CD4-positive, alpha-beta T cell treated with Interleukin-21 for 1 hour (primary cell): ENCODE data around the gene IFIT1B.
"Not testable (repeated sequence)": the region's sequence is repeated elsewhere in the genome, so short reads cannot be mapped to it uniquely, and the experiment has no call there.

Experiments
- DNase-seq: peaks from one replicate; pipeline ENCODE4 v3.0.0-alpha.2; 2020

IFIT1B gene

DNA sequence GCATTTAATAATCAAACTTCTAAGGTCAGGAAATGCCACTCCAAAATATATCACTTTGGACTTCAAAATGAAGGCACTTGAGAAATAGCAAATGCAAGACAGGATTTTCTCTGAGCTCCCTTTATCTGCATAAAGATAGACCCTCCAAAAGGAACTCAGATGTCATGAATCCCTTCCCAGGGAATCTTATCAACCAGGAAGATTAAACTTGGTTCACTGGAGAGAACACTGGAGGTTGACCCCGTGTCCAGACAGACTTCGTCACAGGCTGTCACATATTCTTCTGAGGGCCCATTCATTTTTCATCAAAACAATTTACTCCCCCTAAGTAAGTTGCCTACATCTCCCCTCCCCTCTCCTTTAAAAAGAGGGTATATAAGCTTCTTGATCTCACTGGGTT, 28.9 kb upstream of the IFIT1B start:
- DNase-seq = no peak

DNA sequence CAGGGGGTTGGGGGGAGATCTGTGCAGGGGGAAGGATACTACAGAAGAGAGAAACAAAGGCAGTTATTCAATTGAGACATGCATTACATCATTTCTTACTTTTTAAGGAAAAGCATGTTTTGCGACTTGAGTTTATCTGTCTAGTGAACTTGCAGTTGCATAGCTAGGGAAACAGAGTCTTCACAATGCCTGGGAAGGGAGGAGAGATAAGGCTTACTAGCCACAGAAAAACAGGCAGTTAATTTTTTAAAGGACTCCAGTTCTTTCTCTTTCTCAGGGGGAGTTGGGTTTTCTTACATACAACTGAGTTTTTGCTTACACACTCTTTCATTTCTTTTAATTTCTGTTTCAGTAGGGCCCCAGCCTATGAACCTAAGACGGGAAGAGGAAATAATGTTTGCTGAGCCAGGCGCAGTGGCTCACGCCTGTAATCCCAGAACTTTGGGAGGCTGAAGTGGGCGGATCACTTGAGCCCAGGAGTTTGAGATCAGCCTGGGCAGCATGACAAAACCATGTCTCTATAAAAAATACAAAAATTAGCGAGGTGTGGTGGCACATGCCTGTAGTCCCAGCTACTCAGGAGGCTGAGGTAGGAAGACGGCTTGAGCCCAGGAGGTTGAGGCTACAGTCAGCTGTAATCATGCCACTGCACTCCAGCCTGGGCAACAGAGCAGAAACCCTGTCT, 27.1 kb upstream of the IFIT1B start:
- DNase-seq = not testable (repeated sequence)

DNA sequence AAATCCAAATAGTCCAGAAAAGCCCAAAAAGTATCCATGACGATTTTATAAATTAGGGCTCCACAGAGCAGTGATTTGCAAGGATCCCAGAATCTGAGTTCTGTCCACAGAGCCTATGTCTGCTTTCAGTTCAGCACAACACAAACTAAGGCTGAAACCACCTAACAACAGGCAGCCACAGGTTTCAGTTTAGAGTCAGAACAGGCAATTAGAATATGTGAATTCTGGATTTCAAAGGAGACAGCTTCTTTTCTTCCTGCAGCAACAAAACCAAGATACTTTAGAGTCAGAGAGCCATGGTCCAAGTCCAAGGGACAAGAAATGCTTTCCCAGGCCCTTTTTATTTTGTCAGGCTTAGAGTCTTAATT, 26.5 kb upstream of the IFIT1B start:
- DNase-seq = no peak

DNA sequence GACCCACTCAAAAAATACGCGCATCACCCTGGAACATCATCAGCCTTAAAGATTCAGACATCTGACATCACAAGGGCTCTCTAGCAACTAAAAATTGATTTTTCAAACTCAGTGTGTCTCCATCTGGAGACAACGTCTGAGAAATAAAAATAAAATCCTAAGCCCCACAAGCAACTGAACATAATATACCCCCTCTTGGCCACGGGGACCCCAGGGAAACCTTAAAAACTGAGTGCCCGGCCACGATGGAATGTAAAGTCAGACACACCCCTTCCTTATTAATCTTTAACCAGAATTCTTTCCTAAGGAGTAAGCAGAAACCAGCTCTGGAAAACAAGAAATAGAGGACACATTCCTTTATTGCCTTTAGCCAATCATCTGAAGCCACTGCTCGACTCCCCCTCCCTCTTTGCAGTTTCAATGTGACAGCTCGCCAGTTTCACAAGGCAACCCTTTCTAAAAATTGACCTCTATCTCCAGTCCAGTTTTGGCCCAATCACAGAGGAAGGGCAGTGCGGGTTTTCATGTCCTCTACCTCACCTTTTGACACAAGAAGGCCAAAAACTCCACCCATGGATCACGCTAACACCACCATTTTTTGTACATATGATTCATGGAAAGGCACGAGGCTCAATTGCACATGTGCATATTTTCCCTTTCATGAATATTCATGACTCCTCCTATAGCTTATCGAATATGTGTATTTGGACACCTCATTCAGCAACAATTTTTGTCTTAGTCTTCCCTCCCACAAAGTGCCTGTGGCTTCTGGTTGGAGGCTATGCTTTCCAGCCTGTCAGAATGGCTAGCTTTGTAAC, 25.9 kb upstream of the IFIT1B start:
- DNase-seq = no peak

DNA sequence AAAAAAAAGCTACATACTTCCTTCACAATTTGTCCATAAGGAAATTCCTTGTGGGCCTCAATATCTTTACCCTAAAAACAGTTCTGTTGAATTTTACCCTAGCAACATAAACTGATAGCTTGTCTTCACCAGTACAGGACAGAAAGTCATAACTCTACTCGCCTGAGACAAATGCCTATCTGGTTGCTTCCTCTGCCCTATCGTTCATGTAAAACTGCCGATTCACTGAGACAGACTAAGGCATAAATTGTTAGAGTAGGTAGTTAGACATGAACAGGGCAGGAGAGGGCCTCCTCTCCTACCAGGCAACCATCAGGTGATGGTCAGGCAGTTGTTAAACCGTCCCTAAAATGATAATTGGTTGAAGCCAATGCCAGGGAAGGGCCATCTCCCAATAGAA, 25.1 kb upstream of the IFIT1B start:
- DNase-seq = no peak

DNA sequence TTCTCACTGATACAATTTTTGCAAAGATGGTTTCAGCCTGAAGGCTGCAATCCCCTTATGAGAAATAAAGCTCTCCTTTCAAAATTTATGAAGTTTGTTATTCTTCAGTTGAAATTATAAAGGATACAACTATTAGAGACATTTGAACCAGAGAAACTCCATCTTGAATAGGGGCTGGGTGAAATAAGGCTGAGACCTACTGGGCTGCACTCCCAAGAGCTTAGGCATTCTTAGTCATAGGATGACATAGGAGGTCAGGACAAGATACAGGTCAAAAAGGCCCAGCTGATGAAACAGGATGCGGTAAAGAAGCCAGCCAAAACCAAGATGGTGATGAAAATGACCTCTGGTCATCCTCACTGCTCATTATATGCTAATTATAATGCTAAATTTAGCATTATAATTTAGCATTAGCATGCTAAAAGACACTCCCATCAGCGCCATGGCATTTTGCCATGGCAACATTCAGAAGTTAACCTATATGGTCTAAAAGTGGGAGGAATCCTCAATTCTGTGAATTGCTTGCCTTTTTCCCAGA, 22.4 kb upstream of the IFIT1B start:
- no peak for DNase-seq

DNA sequence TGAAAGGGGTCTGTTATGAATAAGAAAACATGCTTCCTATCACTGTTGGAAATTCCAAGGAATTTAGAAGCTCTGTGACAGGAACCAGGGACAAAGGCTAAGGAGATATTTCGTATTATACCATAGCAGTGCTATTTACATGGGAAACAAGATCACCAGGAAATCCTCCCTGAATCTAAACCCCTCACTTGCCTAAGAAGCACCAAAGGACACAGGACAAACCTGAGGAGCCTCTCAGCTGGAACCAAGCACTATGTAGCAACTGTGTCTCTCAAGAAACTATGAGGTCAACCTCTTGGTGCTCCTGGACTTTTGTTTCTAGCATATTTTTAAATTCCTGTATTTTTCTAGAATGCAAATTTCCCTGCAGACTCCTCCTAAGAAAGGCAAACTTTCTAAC, 20.8 kb upstream of the IFIT1B start:
- no peak for DNase-seq

DNA sequence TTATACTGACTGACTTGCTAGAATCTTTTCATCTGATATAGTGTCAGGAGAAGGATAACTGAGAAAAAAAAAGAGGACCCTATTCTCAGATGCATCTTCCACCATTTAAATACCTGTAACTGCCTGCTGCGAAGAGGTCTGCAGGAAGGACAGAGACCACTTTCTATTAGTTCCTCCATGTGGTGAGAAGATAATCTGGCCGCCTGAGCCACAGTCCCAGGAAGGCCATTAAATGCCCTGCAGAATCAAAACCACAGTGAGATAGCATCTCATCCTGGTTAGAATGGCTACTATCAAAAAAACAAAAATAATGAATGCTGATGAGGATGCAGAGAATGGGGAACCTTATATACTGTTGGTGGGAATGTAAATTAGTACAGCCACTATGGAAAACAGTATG, 19.9 kb upstream of the IFIT1B start:
- no peak for DNase-seq

DNA sequence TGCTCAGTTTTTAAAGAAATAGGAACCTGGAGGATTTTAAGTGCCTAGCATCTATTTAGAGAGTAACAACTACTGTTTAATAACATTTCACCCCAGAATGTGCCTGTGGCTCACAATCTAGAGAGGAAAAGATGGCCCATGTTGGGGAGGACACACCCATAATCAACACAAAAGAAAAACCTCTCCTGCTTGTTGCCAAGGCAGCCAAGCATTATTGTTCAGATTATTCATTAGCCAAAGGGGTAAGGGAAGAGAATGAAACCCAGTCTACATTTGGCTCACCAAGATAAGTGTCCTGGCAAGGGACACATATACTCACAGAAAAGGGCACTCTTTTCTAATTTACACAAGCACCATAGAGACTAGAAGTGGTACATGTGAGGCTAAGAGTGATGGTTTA, 17.7 kb upstream of the IFIT1B start:
- DNase-seq = no peak

DNA sequence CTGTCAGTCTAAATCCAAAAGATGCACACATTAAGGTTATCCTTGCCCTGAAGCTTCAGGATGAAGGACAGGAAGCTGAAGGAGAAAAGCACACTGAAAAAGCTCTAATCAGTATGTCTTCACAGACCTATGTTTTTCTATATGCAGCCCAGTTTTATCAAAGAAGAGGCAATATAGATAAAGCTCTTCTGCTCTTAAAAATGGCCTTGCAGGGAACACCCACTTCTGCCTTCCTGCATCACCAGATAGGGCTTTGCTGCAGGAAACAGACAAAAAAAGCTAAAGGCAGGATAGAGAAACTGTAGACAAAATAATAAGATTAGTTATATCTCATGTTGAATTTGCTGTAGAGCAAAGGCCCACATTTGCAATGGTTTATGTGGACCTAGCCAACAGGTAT, 14.9 kb upstream of the IFIT1B start:
- no peak for DNase-seq

DNA sequence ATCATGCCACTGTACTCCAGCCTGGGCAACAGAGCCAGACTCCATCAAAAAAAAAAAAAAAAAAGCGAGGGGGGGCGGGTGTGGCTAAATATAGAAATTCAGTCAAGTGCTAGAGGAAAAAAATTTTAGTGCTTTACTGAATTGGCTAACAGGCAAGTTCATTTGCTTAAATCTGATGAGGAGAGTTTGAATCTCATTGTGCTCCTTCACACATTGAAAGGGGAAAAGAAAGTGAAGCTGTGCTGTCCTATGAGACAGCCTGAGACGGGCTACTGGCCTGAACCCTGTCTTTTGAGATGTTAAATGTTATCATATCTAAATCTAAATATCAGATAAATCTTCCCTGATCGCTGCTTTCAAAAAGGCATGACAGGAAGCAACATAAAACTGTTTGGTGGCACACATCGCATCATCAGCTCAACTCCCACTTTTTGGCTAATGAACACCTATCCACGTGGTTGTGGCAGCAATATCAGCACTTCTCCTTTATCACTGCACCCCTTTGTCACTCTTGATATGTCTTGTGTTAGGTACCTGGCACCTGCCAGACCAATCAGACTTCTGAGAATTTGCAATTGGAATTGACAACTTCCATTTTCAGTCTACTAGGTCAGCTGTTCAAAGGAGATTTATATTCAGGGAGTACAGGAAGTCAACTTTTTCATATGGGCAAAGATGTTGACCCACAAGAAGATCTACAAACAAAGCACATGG, 14.0 kb upstream of the IFIT1B start:
- DNase-seq = no peak

DNA sequence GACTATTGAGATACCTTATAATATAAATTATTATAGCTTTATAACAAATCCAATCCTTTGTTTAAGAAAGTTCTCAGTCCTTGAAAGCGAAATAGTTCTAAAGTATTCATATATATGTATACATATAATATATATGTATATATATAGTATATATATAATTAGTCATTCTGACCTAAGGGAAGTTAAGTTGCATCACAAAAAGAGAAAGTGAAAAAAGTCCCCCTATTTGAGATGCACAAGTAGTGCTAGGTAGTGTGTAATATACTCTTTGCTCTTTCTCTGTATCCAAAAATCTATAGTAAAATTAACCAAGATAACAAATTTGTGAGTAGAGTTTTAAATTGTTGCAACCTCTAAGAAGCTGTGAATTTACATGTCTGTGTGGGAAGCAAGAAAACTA, 13.3 kb upstream of the IFIT1B start:
- no peak for DNase-seq

DNA sequence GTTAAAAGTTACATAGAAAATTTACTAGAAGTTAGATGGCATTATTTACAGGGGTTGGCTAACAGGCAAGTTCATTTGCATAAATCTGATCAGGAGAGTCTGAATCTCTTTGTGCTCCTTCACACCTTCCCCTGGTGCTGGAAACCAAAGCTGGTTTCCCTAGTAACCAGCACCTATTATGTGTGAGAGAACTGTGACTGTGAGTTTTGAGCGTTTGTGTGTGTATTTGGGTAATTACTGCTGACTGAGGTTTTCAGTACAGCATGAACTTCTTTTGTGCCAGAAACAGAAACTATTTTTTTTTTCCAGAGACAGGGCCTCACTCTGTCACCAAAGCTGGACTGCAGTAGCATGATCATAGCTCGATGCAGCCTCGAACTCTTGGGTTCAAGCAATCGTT, 10.3 kb upstream of the IFIT1B start:
- DNase-seq = peak; percentile 47

DNA sequence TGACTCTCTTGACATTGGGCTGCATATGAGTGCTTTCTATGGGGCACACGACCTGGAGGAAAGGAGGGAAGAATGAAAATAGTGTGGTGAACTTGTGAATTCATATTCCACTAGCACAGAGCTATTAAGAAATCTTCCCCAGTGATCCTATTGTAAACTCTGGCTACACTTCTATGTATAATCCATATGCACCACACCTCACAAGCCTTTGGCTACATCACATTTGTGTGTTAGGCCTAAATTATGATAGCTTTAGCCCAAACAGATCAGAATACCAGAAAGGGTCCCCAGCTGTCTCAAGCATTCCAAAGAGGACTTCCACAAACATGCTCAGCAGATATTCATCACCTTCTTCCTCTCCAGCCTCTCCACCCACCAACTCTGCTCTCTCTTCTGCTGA, 9.7 kb upstream of the IFIT1B start:
- no peak for DNase-seq

DNA sequence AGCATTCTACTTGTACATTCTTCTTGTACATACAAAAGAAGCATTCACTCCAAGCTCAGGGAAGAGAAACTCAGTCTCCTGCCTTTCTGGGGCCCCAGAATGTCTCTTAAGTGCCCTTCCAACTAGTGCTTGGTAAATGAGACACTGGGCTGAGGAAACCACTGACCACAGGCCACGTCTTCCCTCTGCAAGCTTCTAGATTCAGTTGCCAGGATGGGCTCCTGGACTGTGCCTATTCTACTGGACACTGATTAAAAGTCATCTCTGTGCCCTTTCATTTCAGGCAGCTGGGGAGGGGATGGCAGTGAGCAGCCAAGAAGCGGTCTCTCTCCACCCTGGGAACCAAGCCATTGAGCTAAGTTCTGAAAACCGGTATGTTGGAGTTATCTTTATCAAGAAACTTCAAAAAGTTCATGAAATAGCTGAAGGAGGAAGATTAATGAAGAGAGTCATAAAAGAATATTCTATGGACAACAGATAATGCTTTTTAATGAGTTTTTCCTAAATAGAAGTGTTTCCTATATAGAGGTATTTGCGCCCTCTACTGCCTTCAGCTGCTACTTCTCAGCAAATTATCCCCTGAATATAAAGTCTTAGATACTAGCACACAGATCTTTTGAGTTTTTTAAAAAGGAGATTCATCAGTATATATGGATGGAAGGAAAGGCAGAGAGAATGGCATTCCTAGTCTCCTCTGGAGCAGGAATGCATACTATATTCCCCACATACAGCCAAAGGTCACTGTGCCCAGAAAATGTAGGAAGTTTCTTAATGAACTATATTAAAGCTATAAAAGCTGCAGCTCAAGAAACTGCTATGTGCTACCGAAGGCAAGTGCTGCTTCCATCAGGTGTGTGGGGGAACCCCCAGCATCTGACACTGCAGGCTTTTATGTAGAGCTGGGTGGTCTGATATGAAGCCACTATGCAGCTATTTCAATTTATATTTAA, 8.4 kb upstream of the IFIT1B start:
- DNase-seq = peak; percentile 36

DNA sequence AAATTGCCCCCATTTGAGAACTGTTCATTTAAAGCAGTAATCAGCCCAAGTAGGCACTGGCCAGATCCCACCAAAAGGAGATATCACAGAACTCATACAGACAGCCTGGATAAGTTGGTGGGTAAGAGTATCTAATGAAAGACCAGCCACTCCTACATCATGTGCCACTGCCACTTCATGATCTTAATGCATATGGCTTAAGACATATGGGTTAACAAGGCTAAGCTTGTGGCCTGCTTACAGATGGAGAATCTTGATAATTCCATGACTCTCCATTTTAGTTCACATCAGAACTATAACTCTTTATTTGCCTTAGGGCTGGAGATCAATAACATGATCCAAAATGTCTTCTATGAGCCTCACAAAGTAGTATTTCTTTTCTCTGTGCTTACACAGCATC, 6.8 kb upstream of the IFIT1B start:
- DNase-seq = no peak

DNA sequence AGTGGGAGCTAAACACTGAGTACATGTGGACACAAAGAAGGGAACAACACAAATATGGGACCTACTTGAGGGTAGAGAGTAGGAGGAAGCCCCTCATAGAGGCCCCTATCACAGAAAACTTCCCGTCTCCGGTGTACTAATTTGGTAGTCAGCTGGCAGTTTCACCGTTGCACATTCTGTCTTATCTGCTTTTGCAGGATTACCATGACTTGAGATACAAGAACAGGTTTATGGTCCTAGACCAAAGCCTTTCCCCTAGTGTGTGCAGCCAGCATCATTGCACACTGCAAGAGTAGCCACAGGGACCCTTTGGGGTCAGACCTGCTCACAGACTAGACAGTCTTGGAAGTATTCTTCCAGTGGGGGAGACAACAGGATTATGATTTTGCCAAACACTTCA, 5.9 kb upstream of the IFIT1B start:
- no peak for DNase-seq

DNA sequence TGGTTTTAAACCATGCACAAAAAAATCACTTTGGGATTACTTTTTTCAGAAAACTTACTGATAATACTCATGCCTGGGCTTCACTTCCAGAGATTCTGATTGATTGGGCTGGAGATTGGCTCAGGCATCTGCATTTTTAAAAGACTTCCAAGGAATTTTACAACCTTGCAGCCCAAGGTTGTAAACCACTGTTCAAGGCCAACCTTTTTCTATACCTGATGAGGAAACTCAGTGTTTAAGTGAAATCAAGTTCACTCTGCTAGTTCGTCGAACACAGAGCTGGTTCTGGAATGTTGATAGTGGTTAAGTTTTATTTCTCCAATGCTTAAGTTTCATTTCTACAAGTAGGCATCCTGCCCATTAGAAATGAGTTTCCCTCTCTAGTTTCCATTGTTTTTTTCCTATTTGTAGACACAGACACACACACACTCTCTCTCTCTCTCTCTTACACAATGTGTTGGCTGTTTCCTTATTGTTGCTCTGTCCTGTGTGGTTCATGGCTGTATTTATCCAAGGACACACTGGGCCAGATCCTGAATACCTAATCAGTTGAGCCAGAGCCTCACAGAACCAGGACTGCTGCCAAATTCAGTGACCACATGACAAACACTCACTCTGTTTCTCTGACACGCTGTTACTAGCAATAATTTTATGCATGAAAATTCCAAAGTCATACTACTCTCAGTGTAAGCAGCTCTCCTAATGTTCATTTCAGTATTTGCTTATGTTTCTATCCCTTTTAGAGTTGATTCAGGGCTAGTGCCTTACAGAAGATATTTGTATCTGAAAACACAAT, 3.7 kb upstream of the IFIT1B start:
- no peak for DNase-seq

DNA sequence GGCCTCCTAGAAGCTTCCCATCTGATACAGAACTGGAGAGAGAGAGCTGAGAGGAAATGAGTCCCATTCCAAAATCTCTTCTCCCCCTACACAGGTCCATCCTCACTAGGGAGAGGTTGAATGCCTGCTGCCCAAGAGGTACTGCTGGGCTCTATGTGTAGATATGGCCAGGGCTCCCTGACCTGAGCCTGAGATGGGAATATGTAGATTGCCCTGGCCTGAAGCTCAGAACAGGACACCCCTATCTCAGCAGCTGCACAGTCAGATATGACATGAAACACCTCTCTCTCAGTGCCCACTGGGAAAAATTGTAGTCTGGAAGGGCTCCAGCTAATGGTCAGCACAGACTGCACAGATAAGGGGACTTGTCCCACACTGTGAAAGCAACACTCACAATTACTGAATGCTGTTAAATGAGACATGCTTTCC, 3.1 kb upstream of the IFIT1B start:
- no peak for DNase-seq

DNA sequence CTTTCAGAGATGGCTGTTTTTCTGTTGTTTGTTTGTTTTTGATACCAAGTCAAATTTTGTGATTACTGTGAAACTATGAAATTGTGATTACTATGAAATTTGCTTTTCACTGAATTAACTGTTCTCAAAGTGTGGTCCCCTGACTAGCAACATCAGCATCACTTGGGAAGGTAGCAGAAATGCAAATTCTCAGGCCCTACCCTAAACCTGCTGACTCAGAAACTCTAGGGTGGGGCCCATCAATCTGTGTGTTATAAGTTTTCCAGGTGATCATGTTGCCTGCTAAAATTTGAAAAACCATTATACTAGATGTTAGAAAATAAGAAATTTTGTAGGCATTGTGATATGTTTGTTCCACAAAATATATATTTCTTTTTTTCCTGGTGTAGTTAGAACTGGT, 1.2 kb downstream of the IFIT1B start:
- DNase-seq = no peak

DNA sequence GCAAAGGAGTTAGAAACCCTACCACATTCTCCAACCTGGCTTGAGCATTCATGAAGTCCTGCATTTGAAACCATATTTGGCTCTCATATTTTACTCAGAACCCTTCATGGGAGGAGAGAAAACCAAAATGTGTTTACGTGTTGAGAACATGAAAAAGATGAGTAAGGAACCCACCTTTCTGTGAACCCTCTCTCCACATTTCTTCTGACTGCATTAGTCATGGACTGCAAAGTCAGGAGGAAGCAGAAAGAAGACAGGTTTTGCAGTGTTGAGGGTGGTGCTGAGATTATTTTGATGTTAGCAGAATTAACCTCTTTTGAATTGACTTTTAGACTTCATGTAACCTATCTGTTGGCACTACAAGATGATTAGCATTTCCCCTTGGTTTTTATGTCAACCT, 4.9 kb downstream of the IFIT1B start:
- no peak for DNase-seq
